ENCODE measurements around the gene ACOX2. TPM values are rescaled to one million over a fixed set of nuclear protein-coding genes. Genes with fewer than 3 reads are reported as not detected.
A peak's percentile ranks its signal among the peaks of the same experiment; 100 is the strongest.

ACOX2 gene
- total RNA-seq, 4 donors from 2014 or later, result 5.7 to 12.2 (median 8.5) TPM

DNA sequence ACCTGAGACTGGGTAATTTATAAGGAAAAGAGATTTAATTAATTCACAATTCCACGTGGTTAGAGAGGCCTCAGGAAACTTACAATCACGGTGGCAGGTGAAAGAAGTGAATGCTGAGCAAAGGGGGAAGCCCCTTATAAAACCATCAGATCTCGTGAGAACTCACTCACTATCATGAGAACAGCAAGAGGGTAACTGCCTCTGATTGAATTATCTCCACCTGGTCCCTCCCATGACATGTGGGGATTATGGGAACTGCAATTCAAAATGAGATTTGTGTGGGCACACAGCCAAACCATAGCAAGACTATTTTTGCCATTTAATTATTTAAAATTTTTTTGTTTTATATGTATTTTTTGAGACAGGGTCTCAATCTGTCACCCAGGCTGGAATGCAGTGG is 72.1 kb downstream of the ACOX2 start:
- H3K4me1 ChIP-seq, result peaks cover 11% of the 10 kb centered on the region
- H3K9me3 ChIP-seq, result no peaks in the 10 kb centered on the region
- no peak overlapping the region for H3K4me3 ChIP-seq
- no peak for TF ChIP-seq POLR2AphosphoS5 (IDR thresholded peaks at IDR 0.05)
- TF ChIP-seq CTCF (IDR thresholded peaks at IDR 0.05), result no peak
- TF ChIP-seq EP300 (IDR thresholded peaks at IDR 0.05), result no peak
- TF ChIP-seq POLR2A (IDR thresholded peaks at IDR 0.05), result no peak
- WGBS, result 64% methylated on average over 3 of the region's 3 CpGs
- H3K27me3 ChIP-seq, result no peaks in the 10 kb centered on the region
- H3K36me3 ChIP-seq, result no peaks in the 10 kb centered on the region
- DNase-seq (ENCODE audit: low spot score in 2 of 2), result no peak
- H3K27ac ChIP-seq, result no peak overlapping the region

GRCh38 chr3:58463942-58464271 is 73.1 kb downstream of the ACOX2 start:
- H3K4me1 ChIP-seq, result peaks cover 11% of the 10 kb centered on the region
- 32% methylated on average over 5 of the region's 5 CpGs for WGBS
- no peaks in the 10 kb centered on the region for H3K36me3 ChIP-seq
- no peak overlapping the region for H3K27ac ChIP-seq
- no peak for DNase-seq (ENCODE audit: low spot score in 2 of 2)
- no peak overlapping the region for H3K4me3 ChIP-seq
- H3K27me3 ChIP-seq, result no peaks in the 10 kb centered on the region
- TF ChIP-seq POLR2A (IDR thresholded peaks at IDR 0.05), result no peak
- no peak for TF ChIP-seq EP300 (IDR thresholded peaks at IDR 0.05)
- TF ChIP-seq CTCF (IDR thresholded peaks at IDR 0.05), result no peak
- TF ChIP-seq POLR2AphosphoS5 (IDR thresholded peaks at IDR 0.05), result no peak
- H3K9me3 ChIP-seq, result no peaks in the 10 kb centered on the region

DNA sequence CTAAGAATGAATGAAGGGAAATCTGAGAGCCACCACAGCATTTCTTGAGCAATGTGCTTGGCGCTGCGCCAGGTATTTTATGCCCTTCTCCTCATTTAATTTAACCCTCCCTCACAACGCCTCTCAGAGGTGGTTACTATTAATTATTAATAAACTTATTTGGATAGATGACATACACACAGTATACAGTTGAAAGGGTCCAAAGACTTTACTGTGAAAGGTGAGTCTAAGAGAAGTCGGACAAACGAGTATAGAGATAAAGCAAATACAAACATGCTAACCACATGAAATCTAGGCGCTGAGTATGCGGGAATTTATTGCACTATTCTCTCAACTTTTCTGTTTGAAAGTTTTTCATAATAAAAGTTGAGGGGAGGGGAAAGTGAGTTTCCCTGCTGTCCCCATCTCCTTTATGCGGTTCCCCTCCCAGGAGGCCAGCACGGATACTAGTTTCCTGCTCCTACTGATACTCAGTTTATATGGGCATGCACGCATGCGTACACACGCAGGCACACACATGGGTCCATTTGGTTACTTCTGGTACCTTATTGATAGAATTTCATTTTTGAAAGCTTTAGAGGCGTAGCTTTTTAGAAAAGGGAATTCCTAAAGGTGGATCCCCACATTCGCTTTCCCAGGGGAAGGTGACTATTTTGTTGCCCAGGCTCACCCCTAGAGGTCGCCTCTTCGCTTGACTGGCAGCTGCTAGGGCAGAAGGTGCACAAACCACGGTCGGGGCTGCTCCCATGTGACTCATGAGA is 73.6 kb downstream of the ACOX2 start:
- WGBS, result 17% methylated on average over 18 of the region's 18 CpGs
- DNase-seq (ENCODE audit: low spot score in 2 of 2), result peak; percentile 78 to 86
- peak; percentile 53 to 81 for TF ChIP-seq CTCF (IDR thresholded peaks at IDR 0.05)
- no peak for TF ChIP-seq POLR2A (IDR thresholded peaks at IDR 0.05)
- peak overlapping the region; percentile 20 for H3K4me3 ChIP-seq
- peaks cover 11% of the 10 kb centered on the region for H3K4me1 ChIP-seq
- H3K27ac ChIP-seq, result no peak overlapping the region
- no peaks in the 10 kb centered on the region for H3K36me3 ChIP-seq
- no peaks in the 10 kb centered on the region for H3K27me3 ChIP-seq
- H3K9me3 ChIP-seq, result no peaks in the 10 kb centered on the region

DNA sequence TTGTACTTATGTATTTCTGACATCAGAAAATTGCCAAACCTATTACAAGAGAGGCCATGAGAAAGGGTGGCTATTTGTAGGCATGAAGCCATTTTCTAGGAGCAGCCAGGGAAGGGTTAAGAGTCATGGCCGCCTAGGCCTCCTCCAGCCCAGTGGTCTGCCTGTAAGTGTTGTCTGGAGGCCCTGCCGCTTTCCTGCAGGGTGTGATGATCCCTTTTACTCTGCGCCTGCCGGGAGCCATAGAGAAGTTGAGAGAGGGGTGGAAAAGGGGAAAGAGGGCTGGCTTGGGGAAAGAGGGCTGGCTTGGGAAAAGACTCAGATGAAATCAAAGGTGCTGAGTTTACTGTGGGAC is 74.2 kb downstream of the ACOX2 start:
- WGBS, result 67% methylated on average over 4 of the region's 4 CpGs
- H3K27me3 ChIP-seq, result no peaks in the 10 kb centered on the region
- DNase-seq (ENCODE audit: low spot score in 2 of 2), result no peak

DNA sequence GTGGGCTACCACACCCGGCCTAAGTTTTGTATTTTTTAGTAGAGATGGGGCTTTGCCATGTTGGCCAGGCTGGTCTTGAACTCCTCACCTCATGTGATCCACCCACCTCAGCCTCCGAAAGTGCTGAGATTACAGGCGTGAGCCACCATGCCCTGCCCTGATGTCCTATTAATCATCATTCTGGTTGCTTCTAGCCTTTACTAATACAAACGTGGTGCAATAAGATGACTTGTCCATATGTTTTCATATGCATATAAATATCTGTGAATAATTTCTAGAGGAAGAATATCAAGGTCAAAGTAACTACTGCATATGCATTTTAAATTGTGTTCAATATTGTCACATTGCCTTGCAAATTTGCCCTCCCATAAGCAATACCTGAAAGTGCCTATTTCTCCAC is 77.8 kb downstream of the ACOX2 start:
- H3K36me3 ChIP-seq, result no peaks in the 10 kb centered on the region
- H3K4me1 ChIP-seq, result peaks cover 11% of the 10 kb centered on the region
- H3K27me3 ChIP-seq, result no peaks in the 10 kb centered on the region
- H3K27ac ChIP-seq, result no peak overlapping the region
- 80% methylated on average over 4 of the region's 4 CpGs for WGBS
- H3K4me3 ChIP-seq, result no peak overlapping the region
- TF ChIP-seq POLR2A (IDR thresholded peaks at IDR 0.05) (no peak), CTCF (IDR thresholded peaks at IDR 0.05) (no peak), POLR2AphosphoS5 (IDR thresholded peaks at IDR 0.05) (no peak), EP300 (IDR thresholded peaks at IDR 0.05) (no peak)
- H3K9me3 ChIP-seq, result peaks cover 9% of the 10 kb centered on the region
- no peak for DNase-seq (ENCODE audit: low spot score in 2 of 2)

More for the DNA sequence above, 74.2 kb downstream of the ACOX2 start:
- no peaks in the 10 kb centered on the region for H3K9me3 ChIP-seq
- no peak overlapping the region for H3K27ac ChIP-seq
- H3K4me3 ChIP-seq, result no peak overlapping the region
- peaks cover 11% of the 10 kb centered on the region for H3K4me1 ChIP-seq
- TF ChIP-seq CTCF (IDR thresholded peaks at IDR 0.05), result no peak
- TF ChIP-seq POLR2A (IDR thresholded peaks at IDR 0.05), result no peak
- TF ChIP-seq POLR2AphosphoS5 (IDR thresholded peaks at IDR 0.05), result no peak
- no peak for TF ChIP-seq EP300 (IDR thresholded peaks at IDR 0.05)
- no peaks in the 10 kb centered on the region for H3K36me3 ChIP-seq

Other genes starting within 250 kb of the ACOX2 start
- gene RPP14, start 230.9 kb downstream of the ACOX2 start, total RNA-seq, result 1 to 10 TPM; 5.0 to 9.9 (median 8.0) TPM
- gene HTD2, start 230.7 kb downstream of the ACOX2 start, total RNA-seq, result 10 to 100 TPM; 10.9 to 14.4 (median 12.8) TPM
- gene PXK, start 204.3 kb downstream of the ACOX2 start, total RNA-seq, result 10 to 100 TPM; 16.0 to 36.9 (median 21.8) TPM
- 10 to 100 TPM; 49.9 to 89.8 (median 78.0) TPM for gene PDHB, start 103.4 kb downstream of the ACOX2 start, total RNA-seq
- 10 to 100 TPM in 2 of 4 donors, 1 to 10 TPM in 2; 8.0 to 19.2 (median 12.7) TPM for gene KCTD6, start 45.1 kb downstream of the ACOX2 start, total RNA-seq
- 10 to 100 TPM; 18.1 to 33.4 (median 24.6) TPM for gene FAM107A, start 40.2 kb upstream of the ACOX2 start, total RNA-seq
- 1 to 10 TPM in 3 of 4 donors, not detected in 1; 1.2 to 4.0 (median 1.4) TPM for gene FAM3D, start 129.6 kb upstream of the ACOX2 start, total RNA-seq

Measured in suprapubic skin (tissue), 4 donors.